AG09309 (cell line): ENCODE results near the gene CNFN.

Experiments used
- DNase-seq: peaks from one replicate; pipeline ENCODE4 v3.0.0-alpha.2; 2010; ENCODE audit warnings: low read depth
- H3K4me3 ChIP-seq: 2 replicates; pipeline ENCODE4 v1.5.1; 2011; ENCODE audit warnings: mild to moderate bottlenecking, low read depth, low read length, moderate library complexity; ENCODE audit not compliant: control insufficient read depth
- TF ChIP-seq, protein P1 (sequence below): IDR thresholded peaks from 2 replicates; pipeline ENCODE4 v1.5.1; 2011; ENCODE audit warnings: mild to moderate bottlenecking, low read depth, low read length, inconsistent platforms; ENCODE audit not compliant: insufficient read depth, control insufficient read depth; ENCODE audit errors: missing control alignments

CNFN gene

DNA sequence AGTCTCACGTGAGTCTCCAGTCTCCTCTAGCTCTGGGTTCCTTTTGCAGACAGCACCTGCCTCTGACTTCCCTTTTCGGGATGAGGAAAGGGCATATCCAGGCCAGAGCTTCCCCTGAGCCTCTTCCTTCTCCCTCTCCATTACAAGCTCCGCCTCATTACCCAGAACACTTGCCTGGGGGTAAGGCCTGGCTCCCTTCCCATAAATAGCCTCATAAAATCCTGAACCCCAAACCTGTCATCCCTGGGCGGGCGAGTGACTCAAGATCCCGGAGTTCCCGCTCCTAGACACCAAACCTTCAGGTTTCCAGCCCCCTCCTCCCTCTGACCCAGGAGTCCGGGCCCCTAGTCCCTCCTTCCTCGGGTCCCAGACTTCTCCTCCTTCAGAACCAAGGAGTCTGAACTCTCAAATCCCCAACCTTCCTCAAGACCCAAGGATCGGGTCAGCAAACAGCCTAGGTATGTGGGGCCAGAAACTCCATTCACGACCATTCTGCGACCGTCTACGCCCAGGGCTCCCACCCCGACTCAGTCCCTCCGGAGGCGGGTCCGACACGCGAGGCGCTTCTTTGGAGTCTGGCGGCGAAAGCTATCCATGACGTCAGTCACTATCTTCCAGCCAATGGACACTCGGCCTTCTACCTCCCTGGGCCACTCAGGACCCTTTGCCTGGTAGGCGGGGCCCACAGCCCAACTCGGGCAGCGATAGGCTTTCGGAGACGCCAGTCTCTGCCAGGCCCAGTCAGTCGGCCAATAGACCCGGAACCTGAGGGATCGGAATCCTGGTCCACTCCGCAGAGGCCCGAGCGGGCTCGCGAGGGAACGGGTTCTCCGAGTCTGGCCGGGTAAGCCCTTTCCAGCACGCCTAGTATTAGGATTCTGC, 6.5 kb upstream of the CNFN start:
- TF ChIP-seq, protein P1, sequence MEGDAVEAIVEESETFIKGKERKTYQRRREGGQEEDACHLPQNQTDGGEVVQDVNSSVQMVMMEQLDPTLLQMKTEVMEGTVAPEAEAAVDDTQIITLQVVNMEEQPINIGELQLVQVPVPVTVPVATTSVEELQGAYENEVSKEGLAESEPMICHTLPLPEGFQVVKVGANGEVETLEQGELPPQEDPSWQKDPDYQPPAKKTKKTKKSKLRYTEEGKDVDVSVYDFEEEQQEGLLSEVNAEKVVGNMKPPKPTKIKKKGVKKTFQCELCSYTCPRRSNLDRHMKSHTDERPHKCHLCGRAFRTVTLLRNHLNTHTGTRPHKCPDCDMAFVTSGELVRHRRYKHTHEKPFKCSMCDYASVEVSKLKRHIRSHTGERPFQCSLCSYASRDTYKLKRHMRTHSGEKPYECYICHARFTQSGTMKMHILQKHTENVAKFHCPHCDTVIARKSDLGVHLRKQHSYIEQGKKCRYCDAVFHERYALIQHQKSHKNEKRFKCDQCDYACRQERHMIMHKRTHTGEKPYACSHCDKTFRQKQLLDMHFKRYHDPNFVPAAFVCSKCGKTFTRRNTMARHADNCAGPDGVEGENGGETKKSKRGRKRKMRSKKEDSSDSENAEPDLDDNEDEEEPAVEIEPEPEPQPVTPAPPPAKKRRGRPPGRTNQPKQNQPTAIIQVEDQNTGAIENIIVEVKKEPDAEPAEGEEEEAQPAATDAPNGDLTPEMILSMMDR = no peak
- DNase-seq = peak; percentile 97
- peak overlapping the region; percentile 60 for H3K4me3 ChIP-seq

GRCh38 chr19:42394751-42395150, 4.7 kb upstream of the CNFN start:
- TF ChIP-seq, protein P1 = no peak
- no peak overlapping the region for H3K4me3 ChIP-seq
- no peak for DNase-seq

- no peak for DNase-seq
- TF ChIP-seq, protein P1 = no peak
- H3K4me3 ChIP-seq = no peak overlapping the region
These were observed 2.1 kb upstream of the CNFN start for GRCh38 chr19:42392165-42392564.

- no peak overlapping the region for H3K4me3 ChIP-seq
- TF ChIP-seq, protein P1 = no peak
- DNase-seq = no peak
These were observed 1.1 kb downstream of the CNFN start for GRCh38 chr19:42388851-42389489.

GRCh38 chr19:42386974-42387707, 3.0 kb downstream of the CNFN start:
- peak overlapping the region; percentile 44 for H3K4me3 ChIP-seq
- no peak for DNase-seq
- TF ChIP-seq, protein P1 = peak; percentile 60

DNA sequence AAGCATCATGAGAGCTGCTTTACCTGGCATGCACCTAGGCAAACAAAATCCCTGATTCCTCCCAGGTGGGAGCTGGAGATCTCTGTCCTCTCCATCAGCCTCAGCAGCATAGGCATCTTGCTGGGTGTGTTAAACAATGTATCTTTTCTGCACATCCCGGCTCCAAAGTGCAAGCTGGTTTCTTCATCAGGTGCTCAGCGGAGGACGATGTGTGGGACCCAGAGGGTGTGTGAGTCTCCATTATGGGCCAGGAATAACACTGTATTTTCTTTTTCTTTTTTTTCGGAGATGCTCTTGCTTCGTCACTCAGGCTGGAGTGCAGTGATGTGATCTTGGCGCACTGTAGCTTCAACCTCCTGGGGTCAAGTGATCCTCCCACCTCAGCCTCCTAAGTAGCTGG, 9.9 kb downstream of the CNFN start:
- DNase-seq = no peak
- H3K4me3 ChIP-seq = no peak overlapping the region
- TF ChIP-seq, protein P1 = no peak
